ENCODE results near the gene UQCC2. TPM values are rescaled to one million over a fixed set of nuclear protein-coding genes. Genes with fewer than 3 reads are reported as not detected.
A peak's percentile ranks its signal among the peaks of the same experiment; 100 is the strongest.

UQCC2 gene
- total RNA-seq, 2 experiments from 2014 or later, result 64.9 to 85.3 TPM

GRCh38 chr6:33710296-33711121, 991 bp downstream of the UQCC2 start:
- BruUV-seq (replicated peaks), result no TSS peak

GRCh38 chr6:33709605-33710295, 1.8 kb downstream of the UQCC2 start:
- Histone ChIP-seq H3K9me2 (ENCODE audit: insufficient read depth, low read length) (no peaks in the 10 kb centered on the region), H3K4me1 (ENCODE audit: insufficient read depth, low read length, poor library complexity, severe bottlenecking) (peaks cover 35% of the 10 kb centered on the region), H3K9me3 (ENCODE audit: low read length) (no peaks in the 10 kb centered on the region), H3K27ac (ENCODE audit: low read depth, low read length, poor library complexity, severe bottlenecking) (no peak overlapping the region), H4K20me1 (ENCODE audit: insufficient read depth, low read length) (no peaks in the 10 kb centered on the region), H3K36me3 (ENCODE audit: insufficient read depth, low read length) (peaks cover 40% of the 10 kb centered on the region), H3K4me2 (ENCODE audit: low read length) (peak overlapping the region; percentile 97), H3K79me2 (ENCODE audit: insufficient read depth, low read depth, low read length) (peaks cover 20% of the 10 kb centered on the region), H2AFZ (ENCODE audit: low read length) (no peak overlapping the region), H3K4me3 (ENCODE audit: low read depth, low read length, poor library complexity, severe bottlenecking) (peak overlapping the region; percentile 76)
- TF ChIP-seq, protein P1, sequence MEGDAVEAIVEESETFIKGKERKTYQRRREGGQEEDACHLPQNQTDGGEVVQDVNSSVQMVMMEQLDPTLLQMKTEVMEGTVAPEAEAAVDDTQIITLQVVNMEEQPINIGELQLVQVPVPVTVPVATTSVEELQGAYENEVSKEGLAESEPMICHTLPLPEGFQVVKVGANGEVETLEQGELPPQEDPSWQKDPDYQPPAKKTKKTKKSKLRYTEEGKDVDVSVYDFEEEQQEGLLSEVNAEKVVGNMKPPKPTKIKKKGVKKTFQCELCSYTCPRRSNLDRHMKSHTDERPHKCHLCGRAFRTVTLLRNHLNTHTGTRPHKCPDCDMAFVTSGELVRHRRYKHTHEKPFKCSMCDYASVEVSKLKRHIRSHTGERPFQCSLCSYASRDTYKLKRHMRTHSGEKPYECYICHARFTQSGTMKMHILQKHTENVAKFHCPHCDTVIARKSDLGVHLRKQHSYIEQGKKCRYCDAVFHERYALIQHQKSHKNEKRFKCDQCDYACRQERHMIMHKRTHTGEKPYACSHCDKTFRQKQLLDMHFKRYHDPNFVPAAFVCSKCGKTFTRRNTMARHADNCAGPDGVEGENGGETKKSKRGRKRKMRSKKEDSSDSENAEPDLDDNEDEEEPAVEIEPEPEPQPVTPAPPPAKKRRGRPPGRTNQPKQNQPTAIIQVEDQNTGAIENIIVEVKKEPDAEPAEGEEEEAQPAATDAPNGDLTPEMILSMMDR (conservative IDR thresholded peaks at IDR 0.05; ENCODE audit: low read length), result no peak
- no peak for TF ChIP-seq EZH2phosphoT487 (IDR thresholded peaks at IDR 0.05; ENCODE audit: borderline replicate concordance, low read depth, low read length)
- intact Hi-C loops (cut with micrococcal nuclease; ENCODE audit: unreplicated experiment), result loop anchor here (5.0 kb wide), 2 partner anchors 53 to 323 kb away; no protein-coding TSS in a partner anchor
- no peak for DNase-seq (ENCODE audit: low spot score)
- no TSS peak for BruUV-seq (replicated peaks)
- CTCF ChIA-PET (ENCODE audit: unreplicated experiment), result interaction anchor here (0.6 to 0.7 kb wide), 2 partner anchors 11 to 15 kb away, joined by 3 to 5 read pairs; no protein-coding TSS in a partner anchor
- POLR2A ChIA-PET, result interaction anchor here (0.8 kb wide), 1 partner anchor 9 kb away, joined by 3 read pairs; no protein-coding TSS in a partner anchor

More at GRCh38 chr6:33710296-33711121, 991 bp downstream of the UQCC2 start:
- DNase-seq (ENCODE audit: low spot score), result peak; percentile 29
- TF ChIP-seq, protein P1 (conservative IDR thresholded peaks at IDR 0.05; ENCODE audit: low read length), result no peak
- TF ChIP-seq EZH2phosphoT487 (IDR thresholded peaks at IDR 0.05; ENCODE audit: borderline replicate concordance, low read depth, low read length), result no peak
- Histone ChIP-seq H3K4me1 (ENCODE audit: insufficient read depth, low read length, poor library complexity, severe bottlenecking) (peaks cover 32% of the 10 kb centered on the region), H3K4me3 (ENCODE audit: low read depth, low read length, poor library complexity, severe bottlenecking) (peak overlapping the region; percentile 76), H3K9me3 (ENCODE audit: low read length) (no peaks in the 10 kb centered on the region), H4K20me1 (ENCODE audit: insufficient read depth, low read length) (no peaks in the 10 kb centered on the region), H3K9me2 (ENCODE audit: insufficient read depth, low read length) (no peaks in the 10 kb centered on the region), H3K36me3 (ENCODE audit: insufficient read depth, low read length) (peaks cover 40% of the 10 kb centered on the region), H2AFZ (ENCODE audit: low read length) (peak overlapping the region; percentile 96; the same call in 1 of the 2 replicates), H3K79me2 (ENCODE audit: insufficient read depth, low read depth, low read length) (peaks cover 20% of the 10 kb centered on the region), H3K27ac (ENCODE audit: low read depth, low read length, poor library complexity, severe bottlenecking) (peak overlapping the region; percentile 76), H3K4me2 (ENCODE audit: low read length) (peak overlapping the region; percentile 97)
- CTCF ChIA-PET (ENCODE audit: unreplicated experiment), result interaction anchor here (0.9 to 2.0 kb wide), 5 partner anchors 9 to 130 kb away, joined by 3 to 12 read pairs (median 3); partner anchors contain the start of gene BAK1
- POLR2A ChIA-PET, result interaction anchor here (0.6 to 1.7 kb wide), 15 partner anchors 8 to 439 kb away, joined by 3 to 8 read pairs (median 4); partner anchors contain the start of genes BAK1, RPS18 and VPS52
- intact Hi-C loops (cut with micrococcal nuclease; ENCODE audit: unreplicated experiment), result loop anchor here (5.0 kb wide), 2 partner anchors 52 to 322 kb away; no protein-coding TSS in a partner anchor
